ENCODE results near the gene RAD51. TPM values are rescaled to one million over a fixed set of nuclear protein-coding genes. Genes with fewer than 3 reads are reported as not detected.

Gene RAD51
- total and polyA plus RNA-seq, 9 of the 15 experiments (the other 6 are each of a cell fraction or from before 2014, with no cell fraction given) = 16.0 to 63.8 (median 34.6) TPM

DNA sequence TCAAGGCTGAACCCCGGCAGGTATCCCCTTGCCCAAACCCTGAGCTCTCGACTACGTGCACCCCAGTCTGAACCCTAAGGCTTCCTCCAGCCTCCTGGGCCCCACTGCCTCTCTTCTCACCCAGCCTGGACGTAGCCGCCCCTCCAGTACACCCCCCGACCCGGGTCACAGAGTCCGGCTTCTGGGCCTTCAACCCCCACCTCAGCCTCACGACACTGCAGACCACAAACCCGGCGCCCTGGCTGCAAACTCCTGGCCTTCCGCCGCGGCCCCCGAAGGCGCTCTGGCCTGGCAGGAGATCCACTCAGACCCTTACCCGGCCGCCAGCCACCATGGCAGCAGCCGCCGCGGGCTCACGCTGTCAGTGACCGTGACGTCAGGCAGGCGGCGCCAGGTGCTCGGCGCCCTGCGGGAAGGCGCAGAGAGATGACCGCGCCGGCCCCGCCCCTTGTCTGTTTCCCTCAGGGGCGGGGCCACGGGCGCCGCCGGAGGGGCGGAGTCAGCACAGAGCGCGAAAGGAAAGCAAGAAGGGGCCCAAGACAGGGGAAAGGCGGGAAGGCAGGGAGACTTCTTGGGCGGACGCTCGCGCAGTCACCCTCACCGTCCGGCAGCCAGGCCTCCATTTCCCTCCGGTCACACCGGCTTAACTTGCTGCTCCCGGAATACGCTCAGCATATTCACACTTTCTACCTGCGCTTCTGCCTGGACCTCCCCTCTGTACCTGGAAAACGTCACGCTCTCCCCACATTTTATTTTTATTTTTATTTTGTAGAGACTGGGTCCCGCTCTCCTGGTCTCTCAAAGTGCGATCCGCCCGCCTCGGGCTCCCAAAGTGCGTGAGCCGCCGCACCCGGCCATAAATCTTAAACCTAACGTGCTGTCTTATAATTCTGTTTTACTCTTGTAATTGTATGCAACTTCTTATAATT is 60.2 kb downstream of the RAD51 start, which contains the start of gene RMDN3 (continued):
- TF ChIP-seq TSC22D4 (tag; IDR thresholded peaks at IDR 0.05) = no peak
- TF ChIP-seq, protein P1, sequence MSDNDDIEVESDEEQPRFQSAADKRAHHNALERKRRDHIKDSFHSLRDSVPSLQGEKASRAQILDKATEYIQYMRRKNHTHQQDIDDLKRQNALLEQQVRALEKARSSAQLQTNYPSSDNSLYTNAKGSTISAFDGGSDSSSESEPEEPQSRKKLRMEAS (CRISPR knock-in tag; IDR thresholded peaks at IDR 0.05) = peak; percentile 79
- peak; percentile 92 for TF ChIP-seq SIN3B (IDR thresholded peaks at IDR 0.05; ENCODE audit: low read depth)
- no peak for TF ChIP-seq RBM17 (IDR thresholded peaks at IDR 0.05; ENCODE audit: borderline replicate concordance, low read depth, low read length)
- TF ChIP-seq, protein P2, sequence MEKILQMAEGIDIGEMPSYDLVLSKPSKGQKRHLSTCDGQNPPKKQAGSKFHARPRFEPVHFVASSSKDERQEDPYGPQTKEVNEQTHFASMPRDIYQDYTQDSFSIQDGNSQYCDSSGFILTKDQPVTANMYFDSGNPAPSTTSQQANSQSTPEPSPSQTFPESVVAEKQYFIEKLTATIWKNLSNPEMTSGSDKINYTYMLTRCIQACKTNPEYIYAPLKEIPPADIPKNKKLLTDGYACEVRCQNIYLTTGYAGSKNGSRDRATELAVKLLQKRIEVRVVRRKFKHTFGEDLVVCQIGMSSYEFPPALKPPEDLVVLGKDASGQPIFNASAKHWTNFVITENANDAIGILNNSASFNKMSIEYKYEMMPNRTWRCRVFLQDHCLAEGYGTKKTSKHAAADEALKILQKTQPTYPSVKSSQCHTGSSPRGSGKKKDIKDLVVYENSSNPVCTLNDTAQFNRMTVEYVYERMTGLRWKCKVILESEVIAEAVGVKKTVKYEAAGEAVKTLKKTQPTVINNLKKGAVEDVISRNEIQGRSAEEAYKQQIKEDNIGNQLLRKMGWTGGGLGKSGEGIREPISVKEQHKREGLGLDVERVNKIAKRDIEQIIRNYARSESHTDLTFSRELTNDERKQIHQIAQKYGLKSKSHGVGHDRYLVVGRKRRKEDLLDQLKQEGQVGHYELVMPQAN (IDR thresholded peaks at IDR 0.05; ENCODE audit: borderline replicate concordance) = peak; percentile 91
- peak; percentile 91 for TF ChIP-seq CXXC5 (CRISPR knock-in tag; IDR thresholded peaks at IDR 0.05)
- TF ChIP-seq, protein P3, sequence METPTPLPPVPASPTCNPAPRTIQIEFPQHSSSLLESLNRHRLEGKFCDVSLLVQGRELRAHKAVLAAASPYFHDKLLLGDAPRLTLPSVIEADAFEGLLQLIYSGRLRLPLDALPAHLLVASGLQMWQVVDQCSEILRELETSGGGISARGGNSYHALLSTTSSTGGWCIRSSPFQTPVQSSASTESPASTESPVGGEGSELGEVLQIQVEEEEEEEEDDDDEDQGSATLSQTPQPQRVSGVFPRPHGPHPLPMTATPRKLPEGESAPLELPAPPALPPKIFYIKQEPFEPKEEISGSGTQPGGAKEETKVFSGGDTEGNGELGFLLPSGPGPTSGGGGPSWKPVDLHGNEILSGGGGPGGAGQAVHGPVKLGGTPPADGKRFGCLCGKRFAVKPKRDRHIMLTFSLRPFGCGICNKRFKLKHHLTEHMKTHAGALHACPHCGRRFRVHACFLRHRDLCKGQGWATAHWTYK (CRISPR knock-in tag; IDR thresholded peaks at IDR 0.05) = no peak
- 0 out of 2 replicates have a peak, but pooled peaks have one; percentile 36 for TF ChIP-seq HDAC2 (IDR thresholded peaks at IDR 0.05)
- TF ChIP-seq HIVEP1 (CRISPR knock-in tag; IDR thresholded peaks at IDR 0.05) = no peak
- TF ChIP-seq HNRNPLL (IDR thresholded peaks at IDR 0.05; ENCODE audit: low read depth, low read length, poor library complexity, severe bottlenecking) = no peak
- no peak for TF ChIP-seq ZNF174 (CRISPR knock-in tag; IDR thresholded peaks at IDR 0.05)
- peak in 1 of 2 experiments; percentile 27; a peak in 1 of 4 replicates for TF ChIP-seq SIX5 (IDR thresholded peaks at IDR 0.05; ENCODE audit: borderline replicate concordance in 1 of 2, insufficient read depth in 1 of 2, low read depth in 1 of 2, low read length in 2 of 2)
- TF ChIP-seq ZNF3 (CRISPR knock-in tag; IDR thresholded peaks at IDR 0.05) = no peak
- TF ChIP-seq ATF7 (IDR thresholded peaks at IDR 0.05) = peak; percentile 93
- TF ChIP-seq, protein P4, sequence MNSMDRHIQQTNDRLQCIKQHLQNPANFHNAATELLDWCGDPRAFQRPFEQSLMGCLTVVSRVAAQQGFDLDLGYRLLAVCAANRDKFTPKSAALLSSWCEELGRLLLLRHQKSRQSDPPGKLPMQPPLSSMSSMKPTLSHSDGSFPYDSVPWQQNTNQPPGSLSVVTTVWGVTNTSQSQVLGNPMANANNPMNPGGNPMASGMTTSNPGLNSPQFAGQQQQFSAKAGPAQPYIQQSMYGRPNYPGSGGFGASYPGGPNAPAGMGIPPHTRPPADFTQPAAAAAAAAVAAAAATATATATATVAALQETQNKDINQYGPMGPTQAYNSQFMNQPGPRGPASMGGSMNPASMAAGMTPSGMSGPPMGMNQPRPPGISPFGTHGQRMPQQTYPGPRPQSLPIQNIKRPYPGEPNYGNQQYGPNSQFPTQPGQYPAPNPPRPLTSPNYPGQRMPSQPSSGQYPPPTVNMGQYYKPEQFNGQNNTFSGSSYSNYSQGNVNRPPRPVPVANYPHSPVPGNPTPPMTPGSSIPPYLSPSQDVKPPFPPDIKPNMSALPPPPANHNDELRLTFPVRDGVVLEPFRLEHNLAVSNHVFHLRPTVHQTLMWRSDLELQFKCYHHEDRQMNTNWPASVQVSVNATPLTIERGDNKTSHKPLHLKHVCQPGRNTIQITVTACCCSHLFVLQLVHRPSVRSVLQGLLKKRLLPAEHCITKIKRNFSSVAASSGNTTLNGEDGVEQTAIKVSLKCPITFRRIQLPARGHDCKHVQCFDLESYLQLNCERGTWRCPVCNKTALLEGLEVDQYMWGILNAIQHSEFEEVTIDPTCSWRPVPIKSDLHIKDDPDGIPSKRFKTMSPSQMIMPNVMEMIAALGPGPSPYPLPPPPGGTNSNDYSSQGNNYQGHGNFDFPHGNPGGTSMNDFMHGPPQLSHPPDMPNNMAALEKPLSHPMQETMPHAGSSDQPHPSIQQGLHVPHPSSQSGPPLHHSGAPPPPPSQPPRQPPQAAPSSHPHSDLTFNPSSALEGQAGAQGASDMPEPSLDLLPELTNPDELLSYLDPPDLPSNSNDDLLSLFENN (IDR thresholded peaks at IDR 0.05; ENCODE audit: low read depth in 2 of 2, low read length in 2 of 2) = no peak
- peak; percentile 93 for TF ChIP-seq SUPT5H (IDR thresholded peaks at IDR 0.05)
- TF ChIP-seq, protein P5, sequence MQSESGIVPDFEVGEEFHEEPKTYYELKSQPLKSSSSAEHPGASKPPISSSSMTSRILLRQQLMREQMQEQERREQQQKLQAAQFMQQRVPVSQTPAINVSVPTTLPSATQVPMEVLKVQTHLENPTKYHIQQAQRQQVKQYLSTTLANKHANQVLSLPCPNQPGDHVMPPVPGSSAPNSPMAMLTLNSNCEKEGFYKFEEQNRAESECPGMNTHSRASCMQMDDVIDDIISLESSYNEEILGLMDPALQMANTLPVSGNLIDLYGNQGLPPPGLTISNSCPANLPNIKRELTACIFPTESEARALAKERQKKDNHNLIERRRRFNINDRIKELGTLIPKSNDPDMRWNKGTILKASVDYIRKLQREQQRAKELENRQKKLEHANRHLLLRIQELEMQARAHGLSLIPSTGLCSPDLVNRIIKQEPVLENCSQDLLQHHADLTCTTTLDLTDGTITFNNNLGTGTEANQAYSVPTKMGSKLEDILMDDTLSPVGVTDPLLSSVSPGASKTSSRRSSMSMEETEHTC (IDR thresholded peaks at IDR 0.05) = 0 out of 2 replicates have a peak, but pooled peaks have one; percentile 15
- peak; percentile 100 for TF ChIP-seq CREB1 (IDR thresholded peaks at IDR 0.05)
- peak; percentile 99 for TF ChIP-seq CREB1 (CRISPR knock-in tag; IDR thresholded peaks at IDR 0.05)
